H1 (cell line): ENCODE results near the gene FOXC1. TPM values are rescaled to one million over a fixed set of nuclear protein-coding genes. Genes with fewer than 3 reads are reported as not detected.

Experiments
- CTCF ChIA-PET: fragments of 300-600 bp; sonication (Branson Sonifier 250); formaldehyde crosslinking; loops from one replicate; lab custom pipeline; 2021; ENCODE audit not compliant: partially characterized antibody; lab: Charles Lee
- POLR2A ChIA-PET: fragments of 300-600 bp; sonication (Branson Sonifier 250); formaldehyde crosslinking; loops from one replicate; lab custom pipeline; 2021; ENCODE audit warnings: inconsistent platforms; ENCODE audit not compliant: partially characterized antibody; lab: Charles Lee
- DNase-seq, 2 experiments: peaks; one replicate each; pipeline versions ENCODE4 v3.0.0 to v3.0.0-alpha.2; 2010 to 2022; ENCODE audit warnings: low spot score in 2 of 2, low read depth in 1 of 2, mixed read lengths in 1 of 2
- FAIRE-seq: peaks from 2 replicates; lab custom pipeline; 2011; peaks lifted over from hg19 to GRCh38; lab: Jason Lieb, UNC
- H2AFZ ChIP-seq: 2 replicates; pipeline ENCODE4 v1.8.1; 2012; ENCODE audit warnings: low read length, inconsistent platforms
- H2AK5ac ChIP-seq: 2 replicates; pipeline ENCODE4 v1.6.1; 2013; ENCODE audit warnings: low read depth, low read length
- H2BK120ac ChIP-seq: replicated peaks from 2 replicates; pipeline ENCODE3; 2013; ENCODE audit warnings: low read depth, low read length, inconsistent platforms
- H2BK12ac ChIP-seq: 2 replicates; pipeline ENCODE4 v1.6.1; 2013; ENCODE audit warnings: low read depth, low read length
- H2BK15ac ChIP-seq: 2 replicates; pipeline ENCODE4 v1.6.1; 2013; ENCODE audit warnings: low read length
- H2BK20ac ChIP-seq: 2 replicates; pipeline ENCODE4 v1.6.1; 2013; ENCODE audit warnings: low read length
- H2BK5ac ChIP-seq: 2 replicates; pipeline ENCODE4 v1.6.1; 2013; ENCODE audit warnings: low read depth, low read length
- H3K14ac ChIP-seq: 2 replicates; pipeline ENCODE4 v1.6.1; 2013; ENCODE audit warnings: inconsistent platforms; ENCODE audit not compliant: insufficient read length
- H3K18ac ChIP-seq: 2 replicates; pipeline ENCODE4 v1.6.1; 2013; ENCODE audit warnings: low read length; ENCODE audit errors: extremely low read depth
- H3K23ac ChIP-seq: 2 replicates; pipeline ENCODE4 v1.6.1; 2013; ENCODE audit warnings: inconsistent platforms; ENCODE audit not compliant: insufficient read length
- H3K23me2 ChIP-seq: 2 replicates; pipeline ENCODE4 v1.6.1; 2013; ENCODE audit warnings: low read depth, low read length
- H3K27ac ChIP-seq: 2 replicates; pipeline ENCODE4 v1.6.1; 2011; ENCODE audit warnings: low read depth, low read length, inconsistent platforms
- H3K27me3 ChIP-seq, 4 experiments: replicated peaks in 1 of 4; 1 replicate in 1 of 4; 2 replicates in 3 of 4; pipeline versions ENCODE4 v1.6.1 to v1.8.1; 2011 to 2013; ENCODE audit warnings: low read length in 3 of 4, mild to moderate bottlenecking in 3 of 4, inconsistent platforms in 2 of 4, mixed read lengths in 2 of 4, moderate library complexity in 1 of 4; ENCODE audit not compliant: control insufficient read depth in 3 of 4, insufficient read depth in 3 of 4; ENCODE audit errors: extremely low read depth in 1 of 4
- H3K36me3 ChIP-seq, 4 experiments: 2 replicates each; pipeline versions ENCODE4 v1.6.1 to v1.8.1; 2011 to 2013; ENCODE audit warnings: mild to moderate bottlenecking in 4 of 4, low read length in 3 of 4, moderate library complexity in 2 of 4, control low read depth in 1 of 4, inconsistent platforms in 1 of 4; ENCODE audit not compliant: insufficient read depth in 4 of 4, control insufficient read depth in 2 of 4
- H3K4ac ChIP-seq: replicated peaks from 2 replicates; pipeline ENCODE3; 2013; ENCODE audit warnings: low read length, low read depth, mixed read lengths, inconsistent platforms; ENCODE audit not compliant: insufficient read length
- H3K4me1 ChIP-seq, 4 experiments: replicated peaks in 1 of 4; 1 replicate in 1 of 4; 2 replicates in 3 of 4; pipeline versions ENCODE4 v1.6.1 to v1.8.1; 2011 to 2013; ENCODE audit warnings: low read length in 3 of 4, inconsistent platforms in 2 of 4, mixed read lengths in 1 of 4; ENCODE audit not compliant: insufficient read depth in 4 of 4, control insufficient read depth in 3 of 4
- H3K4me2 ChIP-seq, 2 experiments: 2 replicates each; pipeline versions ENCODE4 v1.6.1 to v1.8.1; 2011 to 2013; ENCODE audit warnings: low read depth in 2 of 2, low read length in 2 of 2, control low read depth in 1 of 2, inconsistent platforms in 1 of 2, mild to moderate bottlenecking in 1 of 2; ENCODE audit not compliant: insufficient read depth in 1 of 2
- H3K4me3 ChIP-seq, 4 experiments: fragments of 200-600, 300-600 bp in 1 of 4; sonication (generic), shearing (Covaris generic), sonication (Bioruptor Twin) in 1 of 4; 2 replicates each; pipeline versions ENCODE4 v1.5.1 to v1.8.1; 2011 to 2016; ENCODE audit warnings: low read length in 4 of 4, low read depth in 3 of 4, control low read depth in 2 of 4, inconsistent platforms in 2 of 4, mild to moderate bottlenecking in 2 of 4, mixed read lengths in 1 of 4, moderate library complexity in 1 of 4; ENCODE audit not compliant: insufficient read depth in 2 of 4; ENCODE audit errors: extremely low read depth in 1 of 4
- H3K56ac ChIP-seq: replicated peaks from 2 replicates; pipeline ENCODE3; 2013; ENCODE audit warnings: low read depth, mild to moderate bottlenecking, mixed read lengths, low read length, inconsistent platforms; ENCODE audit not compliant: insufficient read length
- H3K79me1 ChIP-seq: 2 replicates; pipeline ENCODE4 v1.6.1; 2013; ENCODE audit warnings: low read depth, low read length, control low read depth
- H3K79me2 ChIP-seq, 2 experiments: 2 replicates each; pipeline versions ENCODE4 v1.6.1 to v1.8.1; 2012 to 2013; ENCODE audit warnings: low read length in 2 of 2, mild to moderate bottlenecking in 2 of 2, inconsistent platforms in 1 of 2; ENCODE audit not compliant: insufficient read depth in 2 of 2, control insufficient read depth in 1 of 2
- H3K9ac ChIP-seq, 4 experiments: replicated peaks in 1 of 4; 1 replicate in 1 of 4; 2 replicates in 3 of 4; pipeline versions ENCODE4 v1.6.1 to v1.8.1; 2011 to 2013; ENCODE audit warnings: low read depth in 3 of 4, low read length in 3 of 4, control low read depth in 2 of 4, mild to moderate bottlenecking in 2 of 4, moderate library complexity in 2 of 4, inconsistent platforms in 1 of 4; ENCODE audit errors: extremely low read depth in 1 of 4
- H3K9me3 ChIP-seq, 2 experiments: 2 replicates each; pipeline versions ENCODE4 v1.6.1 to v1.8.1; 2012 to 2013; ENCODE audit warnings: mild to moderate bottlenecking in 2 of 2, moderate library complexity in 2 of 2, control low read depth in 1 of 2, inconsistent platforms in 1 of 2, low read depth in 1 of 2, low read length in 1 of 2, mixed read lengths in 1 of 2; ENCODE audit not compliant: insufficient read depth in 2 of 2
- H4K20me1 ChIP-seq, 2 experiments: replicated peaks in 1 of 2; 2 replicates each; pipeline versions ENCODE3 to v1.8.1; 2011 to 2013; ENCODE audit warnings: inconsistent platforms in 2 of 2, low read length in 2 of 2, mild to moderate bottlenecking in 1 of 2; ENCODE audit not compliant: insufficient read depth in 2 of 2, control insufficient read depth in 1 of 2
- H4K5ac ChIP-seq: 2 replicates; pipeline ENCODE4 v1.6.1; 2013; ENCODE audit warnings: low read length, low read depth, mixed read lengths, inconsistent platforms; ENCODE audit not compliant: insufficient read length
- H4K8ac ChIP-seq: 2 replicates; pipeline ENCODE4 v1.8.0; 2013; ENCODE audit warnings: mild to moderate bottlenecking, moderate library complexity, low read length, inconsistent platforms; ENCODE audit not compliant: insufficient read depth; ENCODE audit errors: extremely low read depth
- H4K91ac ChIP-seq: replicated peaks from 2 replicates; pipeline ENCODE3; 2013; ENCODE audit warnings: low read length, mixed read lengths, inconsistent platforms; ENCODE audit not compliant: insufficient read length
- CBX5 ChIP-seq: fragments of 300-800, 300-1000 bp; sonication (generic); IDR thresholded peaks from 2 replicates; pipeline ENCODE4 v1.7.1; 2016; ENCODE audit warnings: antibody characterized with exemption, low read length, low read depth
- CTCF ChIP-seq, 3 experiments: IDR thresholded peaks; 1 replicate in 2 of 3; 2 replicates in 1 of 3; pipeline versions ENCODE4 v1.5.1 to v1.6.1; 2011; ENCODE audit warnings: low read length in 3 of 3, mild to moderate bottlenecking in 3 of 3, inconsistent platforms in 2 of 3, low read depth in 1 of 3, moderate library complexity in 1 of 3; ENCODE audit not compliant: insufficient read depth in 1 of 3; ENCODE audit errors: control extremely low read depth in 1 of 3
- RAD21 ChIP-seq, 2 experiments: IDR thresholded peaks in 1 of 2; conservative IDR thresholded peaks in 1 of 2; 2 replicates each; pipeline ENCODE4 v1.6.1; 2011; ENCODE audit warnings: low read depth in 2 of 2, low read length in 2 of 2, improper control_type of control experiment in 1 of 2, inconsistent platforms in 1 of 2, mild to moderate bottlenecking in 1 of 2, moderate library complexity in 1 of 2
- SAP30 ChIP-seq: fragments of 300-600 bp; sonication (generic); IDR thresholded peaks from 2 replicates; pipeline ENCODE4 v1.7.1; 2012; ENCODE audit warnings: low read length, moderate library complexity, mild to moderate bottlenecking, inconsistent platforms; ENCODE audit not compliant: insufficient read depth, insufficient replicate concordance
- SIN3A ChIP-seq, 2 experiments: IDR thresholded peaks in 1 of 2; conservative IDR thresholded peaks in 1 of 2; 2 replicates each; pipeline ENCODE4 v1.6.1; 2011 to 2012; ENCODE audit warnings: low read length in 2 of 2, improper control_type of control experiment in 1 of 2, low read depth in 1 of 2, mild to moderate bottlenecking in 1 of 2
- SP1 ChIP-seq: IDR thresholded peaks from 2 replicates; pipeline ENCODE4 v1.6.1; 2011; ENCODE audit warnings: low read depth, low read length
- WGBS, 2 experiments: shearing (Covaris generic) in 1 of 2; methylation state at CpG; one replicate each; pipeline versions ENCODE4 v1.1.6 to v1.1.7; 2013 to 2015; ENCODE audit warnings: low lambda C conversion rate in 2 of 2, mixed read lengths in 2 of 2, inconsistent platforms in 1 of 2, low coverage in 1 of 2, missing lambda C conversion rate in 1 of 2; ENCODE audit not compliant: insufficient replicate concordance in 2 of 2, insufficient coverage in 1 of 2, insufficient read length in 1 of 2; ENCODE audit errors: extremely low coverage in 1 of 2, missing lambda C conversion rate in 1 of 2; 5-methylcytosine and 5-hydroxymethylcytosine counted together
- polyA plus RNA-seq, 7 experiments: library from polyadenylated mRNA; depleted of rRNA in 3 of 7; stranded (reverse) in 5 of 7; unstranded in 2 of 7; fragments of >200 nt in 5 of 7; fragments of 200-250 nt in 2 of 7; gene quantifications; 1 replicate in 5 of 7; 2 replicates in 1 of 7; 4 replicates in 1 of 7; pipeline versions ENCODE4 v1.2.1 to v1.2.3, GENCODE V29; 2011 to 2013; ENCODE audit warnings: missing spikeins in 2 of 7, mixed read lengths in 2 of 7
- total RNA-seq: library from RNA; stranded (reverse); fragmentation: NEBNext Ultra II Directional; extraction: Animal tissue kit (Norgen Biotek cat#: 25700); gene quantifications from 2 replicates; pipeline ENCODE4 v1.2.1, GENCODE V29; 2021

FOXC1 gene
- total and polyA plus RNA-seq, 2 of the 8 experiments (the other 6 are each of a cell fraction or from before 2014, with no cell fraction given) = 0.22 TPM; not detected in 1

- Histone ChIP-seq H3K4ac (no peak overlapping the region), H2BK5ac (0 out of 2 replicates have a peak overlapping the region, but pooled peaks have one; percentile 4), H3K23me2 (no peaks in the 10 kb centered on the region), H3K36me3 (no peaks in the 10 kb centered on the region), H4K91ac (no peak overlapping the region), H3K4me2 (no peak overlapping the region), H2AK5ac (no peak overlapping the region), H3K27ac (no peak overlapping the region), H3K14ac (no peak overlapping the region), H3K23ac (no peak overlapping the region), H3K27me3 (peaks cover 0 to 3% (median 0%) of the 10 kb centered on the region in 4 experiments; a peak in 3 of 7 replicates), H3K4me1 (peaks cover 0 to 4% (median 1%) of the 10 kb centered on the region in 4 experiments; a peak in 4 of 7 replicates), H3K79me1 (no peaks in the 10 kb centered on the region), H2BK120ac (no peak overlapping the region), H2AFZ (peak overlapping the region; percentile 95), H2BK20ac (no peak overlapping the region), H2BK15ac (no peak overlapping the region), H3K18ac (no peak overlapping the region), H3K9me3 (no peaks in the 10 kb centered on the region), H3K56ac (no peak overlapping the region), H3K79me2 (no peaks in the 10 kb centered on the region), H3K4me3 (no peak overlapping the region), H4K5ac (no peak overlapping the region), H4K20me1 (no peaks in the 10 kb centered on the region), H3K9ac (no peak overlapping the region), H2BK12ac (no peak overlapping the region), H4K8ac (no peak overlapping the region)
- TF ChIP-seq SP1 (no peak), RAD21 (IDR thresholded peaks at IDR 0.05 in 1 of 2, conservative IDR thresholded peaks at IDR 0.05 in 1 of 2; ENCODE audit: low read depth in 2 of 2, low read length in 2 of 2) (peak; percentile 96 to 97), CTCF (IDR thresholded peaks at IDR 0.05; ENCODE audit: control extremely low read depth in 1 of 3, insufficient read depth in 1 of 3, low read depth in 1 of 3, low read length in 3 of 3) (peak; percentile 75 to 94 (median 82)), SAP30 (no peak), CBX5 (no peak), SIN3A (conservative IDR thresholded peaks at IDR 0.05 in 1 of 2, IDR thresholded peaks at IDR 0.05 in 1 of 2; ENCODE audit: low read depth in 1 of 2, low read length in 2 of 2) (0 out of 4 replicates have a peak, but pooled peaks of 1 of the 2 experiments have one; percentile 41)
- ChIA-PET POLR2A (interaction anchor here (1.2 kb wide), 1 partner anchor 11 kb away, joined by 4 read pairs; no protein-coding TSS in a partner anchor), CTCF (interaction anchor here (0.6 to 5.0 kb wide), 46 partner anchors 9 to 1176 kb away, joined by 3 to 37 read pairs (median 4); partner anchors contain the start of gene MYLK4)
- DNase-seq (peak in 1 of 2 experiments; percentile 87), FAIRE-seq (peak; percentile 75)
- 37% methylated on average over 25 of the region's 25 CpGs; no CpG with 5 or more reads in 1 of the 2 experiments for WGBS, 2 experiments
These were observed 13.4 kb upstream of the FOXC1 start for GRCh38 chr6:1596088-1596852.
